HG02840 (cell line): ENCODE results near the gene ILDR2.

ENCODE experiments used
- ATAC-seq: cut with Tn5 transposase; IDR thresholded peaks from one replicate; pipeline ENCODE4 v1.9.1; 2021; ENCODE audit warnings: mild to moderate bottlenecking, moderate library complexity, moderate number of reproducible peaks; ENCODE audit not compliant: unreplicated experiment, low FRiP score

Gene ILDR2, protein sequence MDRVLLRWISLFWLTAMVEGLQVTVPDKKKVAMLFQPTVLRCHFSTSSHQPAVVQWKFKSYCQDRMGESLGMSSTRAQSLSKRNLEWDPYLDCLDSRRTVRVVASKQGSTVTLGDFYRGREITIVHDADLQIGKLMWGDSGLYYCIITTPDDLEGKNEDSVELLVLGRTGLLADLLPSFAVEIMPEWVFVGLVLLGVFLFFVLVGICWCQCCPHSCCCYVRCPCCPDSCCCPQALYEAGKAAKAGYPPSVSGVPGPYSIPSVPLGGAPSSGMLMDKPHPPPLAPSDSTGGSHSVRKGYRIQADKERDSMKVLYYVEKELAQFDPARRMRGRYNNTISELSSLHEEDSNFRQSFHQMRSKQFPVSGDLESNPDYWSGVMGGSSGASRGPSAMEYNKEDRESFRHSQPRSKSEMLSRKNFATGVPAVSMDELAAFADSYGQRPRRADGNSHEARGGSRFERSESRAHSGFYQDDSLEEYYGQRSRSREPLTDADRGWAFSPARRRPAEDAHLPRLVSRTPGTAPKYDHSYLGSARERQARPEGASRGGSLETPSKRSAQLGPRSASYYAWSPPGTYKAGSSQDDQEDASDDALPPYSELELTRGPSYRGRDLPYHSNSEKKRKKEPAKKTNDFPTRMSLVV

GRCh38 chr1:166975361-166976129 is at the start of gene ILDR2:
Gene ILDR2, minus strand, starts transcription at chr1:166975540. Its CDS starts 272 bp downstream, at chr1:166975268.
- ATAC-seq = peak; percentile 70

- ATAC-seq = peak; percentile 79
Measured at GRCh38 chr1:167022384-167022783, 47.0 kb upstream of the ILDR2 start.

- no peak for ATAC-seq
Measured at GRCh38 chr1:167016100-167016750, 40.9 kb upstream of the ILDR2 start.

- ATAC-seq = no peak
Measured at GRCh38 chr1:167013108-167013929, 38.0 kb upstream of the ILDR2 start.

DNA sequence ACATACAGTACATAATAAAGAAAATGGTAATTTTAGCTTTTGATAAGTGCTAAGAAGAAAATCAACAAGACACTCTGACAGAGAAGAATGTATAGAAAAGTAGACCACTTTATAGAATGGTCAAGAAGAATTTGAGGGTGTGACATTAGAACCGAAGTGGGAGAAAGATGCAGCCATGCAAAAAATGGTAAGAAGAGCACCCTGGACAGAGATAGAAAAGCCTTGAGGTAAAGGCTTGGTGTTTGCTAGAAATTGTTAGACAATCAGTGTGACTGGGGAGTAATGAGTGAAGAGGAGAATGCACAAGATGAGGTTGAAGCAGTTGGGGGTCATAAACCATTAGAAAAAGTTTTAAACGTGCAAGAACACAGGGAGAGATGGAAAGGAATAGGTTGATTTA is 37.2 kb upstream of the ILDR2 start:
- ATAC-seq = no peak

DNA sequence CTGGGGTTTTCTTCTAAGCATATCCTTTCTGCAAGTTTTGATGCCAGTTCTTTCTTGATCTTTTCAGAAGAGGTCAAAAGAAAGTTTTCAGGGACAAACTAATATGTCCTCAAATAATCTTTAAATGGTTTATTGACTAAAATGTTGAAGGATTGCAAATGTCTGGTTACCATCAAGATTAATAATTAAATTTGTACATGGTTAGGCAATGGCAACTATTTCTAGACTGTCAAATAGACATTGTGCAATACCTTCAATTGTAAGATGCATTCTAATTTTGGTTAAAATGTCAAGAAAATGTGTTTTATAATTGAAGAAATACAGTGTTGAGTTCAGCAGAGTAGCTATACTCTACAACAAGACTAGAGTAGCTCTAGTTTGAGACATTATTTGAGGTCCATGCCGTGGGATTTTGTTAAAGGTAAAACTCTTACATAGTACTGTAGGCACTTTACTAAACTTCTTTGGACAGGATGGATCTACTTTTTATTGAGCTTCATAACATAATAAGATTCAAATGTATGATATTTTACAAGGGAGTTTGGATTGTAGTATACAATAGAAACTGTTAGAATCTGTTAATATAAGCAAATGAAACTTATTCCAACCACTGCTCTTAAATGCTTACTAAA is 36.3 kb upstream of the ILDR2 start:
- ATAC-seq = no peak

- ATAC-seq = no peak
Measured at GRCh38 chr1:167003711-167004110, 28.4 kb upstream of the ILDR2 start.

DNA sequence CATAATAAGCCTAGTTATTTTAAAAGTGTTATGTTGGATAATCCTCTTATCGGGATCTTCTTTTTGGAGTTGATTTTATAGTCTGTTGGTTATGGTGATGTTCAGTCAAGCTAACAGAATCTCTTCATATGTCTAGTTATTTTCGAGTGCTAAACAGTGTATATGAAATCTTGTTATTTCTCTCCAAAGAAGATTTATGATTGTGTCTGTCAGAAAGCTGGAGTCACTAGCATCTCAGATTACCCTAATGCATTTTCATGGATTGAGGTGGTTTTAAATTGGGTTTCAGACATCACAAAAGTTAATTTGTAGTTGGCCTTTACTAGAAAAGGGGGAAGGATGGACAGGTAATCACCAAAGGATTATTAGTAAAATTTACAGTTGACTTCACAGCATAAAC is 27.0 kb upstream of the ILDR2 start:
- ATAC-seq = no peak

DNA sequence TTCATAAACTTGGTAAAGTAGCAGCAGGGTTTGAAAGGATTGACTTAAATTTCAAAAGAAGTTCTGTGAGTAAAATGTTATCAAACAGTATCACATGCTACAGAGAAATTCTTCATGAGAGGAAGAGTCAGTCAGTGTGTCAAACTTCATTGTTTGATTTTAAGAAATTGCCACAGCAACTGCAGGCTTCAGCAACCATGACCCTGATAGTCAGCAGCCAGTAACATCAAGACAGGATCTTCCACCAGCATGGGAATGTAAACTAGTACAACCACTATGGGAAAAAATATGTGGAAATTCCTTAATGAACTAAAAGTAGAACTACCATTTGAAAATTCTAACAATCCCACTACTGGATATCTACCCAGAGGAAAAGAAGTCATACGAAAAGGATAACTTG is 25.2 kb upstream of the ILDR2 start:
- no peak for ATAC-seq

DNA sequence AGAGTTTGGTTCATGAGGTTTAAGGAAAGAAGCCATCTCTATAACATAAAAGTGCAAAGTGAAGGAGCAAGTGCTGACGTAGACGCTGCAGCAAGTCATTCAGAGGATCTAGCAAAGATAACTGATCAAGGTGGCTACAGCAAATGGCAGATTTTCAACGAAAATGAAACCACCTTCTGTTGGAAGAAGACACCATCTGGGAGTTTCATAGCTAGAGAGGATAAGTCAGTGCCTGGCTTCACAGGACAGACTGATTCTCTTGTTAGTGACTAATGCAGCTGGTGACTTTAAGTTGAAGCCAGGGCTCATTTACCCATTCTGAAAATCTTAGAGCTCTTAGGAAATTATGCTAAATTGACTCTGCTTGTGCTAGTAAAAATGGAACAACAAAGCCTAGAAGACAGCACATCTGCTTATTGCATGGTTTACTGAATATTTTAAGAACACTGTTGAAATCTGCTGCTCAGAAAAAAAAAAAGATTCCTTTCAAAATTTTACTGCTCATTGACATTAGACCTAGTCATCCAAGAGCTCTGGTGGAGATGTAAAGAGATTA is 24.2 kb upstream of the ILDR2 start:
- ATAC-seq = no peak

GRCh38 chr1:166999075-166999474 is 23.7 kb upstream of the ILDR2 start:
- ATAC-seq = no peak

DNA sequence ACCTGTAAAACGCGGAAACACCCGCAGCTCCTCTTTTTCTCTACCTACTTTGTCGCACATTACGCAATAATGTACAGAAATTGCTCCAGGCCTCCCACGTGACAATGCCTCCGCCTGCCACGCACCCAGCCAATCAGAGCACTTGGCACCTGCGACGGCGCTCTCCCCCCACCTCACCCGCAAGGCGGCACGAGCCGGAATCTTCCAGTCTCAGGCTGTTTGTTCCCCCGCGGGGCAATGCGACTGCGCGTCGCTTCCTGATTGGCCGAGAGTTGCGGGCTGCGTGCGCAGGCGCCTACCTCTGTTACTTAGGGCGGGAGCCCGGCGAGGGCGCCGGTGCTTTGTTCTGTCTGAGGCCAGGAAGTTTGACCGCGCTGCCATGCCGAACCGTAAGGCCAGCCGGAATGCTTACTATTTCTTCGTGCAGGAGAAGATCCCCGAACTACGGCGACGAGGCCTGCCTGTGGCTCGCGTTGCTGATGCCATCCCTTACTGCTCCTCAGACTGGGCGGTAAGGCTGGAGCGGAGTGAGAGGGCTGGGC is 13.7 kb upstream of the ILDR2 start, which contains the start of gene MAEL:
Gene MAEL, plus strand, starts transcription at position 307 of the 542 bp plus-strand sequence. Its CDS starts 73 bp downstream, at position 380.
- ATAC-seq = no peak

- no peak for ATAC-seq
Measured at GRCh38 chr1:166981589-166981988, 6.2 kb upstream of the ILDR2 start.

DNA sequence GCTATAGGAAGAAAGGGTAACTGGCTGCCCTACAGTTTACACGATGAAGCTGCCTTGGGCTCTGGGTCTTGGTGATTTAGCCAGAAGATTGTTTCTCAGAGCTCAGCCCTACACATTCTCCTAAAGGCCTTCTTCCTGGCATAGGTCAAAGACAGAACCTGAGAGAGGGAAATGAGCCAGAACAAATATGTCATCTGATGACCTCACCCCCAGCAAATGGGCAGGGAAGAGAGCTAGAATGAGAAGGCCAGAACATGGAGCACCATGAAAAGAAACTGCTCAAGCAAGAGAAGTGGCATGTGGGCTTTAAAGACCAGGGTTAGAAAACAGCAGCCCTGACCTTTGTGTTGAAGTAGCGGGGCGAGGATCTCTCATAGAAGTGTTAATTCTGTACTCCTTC is 5.5 kb upstream of the ILDR2 start:
- no peak for ATAC-seq

DNA sequence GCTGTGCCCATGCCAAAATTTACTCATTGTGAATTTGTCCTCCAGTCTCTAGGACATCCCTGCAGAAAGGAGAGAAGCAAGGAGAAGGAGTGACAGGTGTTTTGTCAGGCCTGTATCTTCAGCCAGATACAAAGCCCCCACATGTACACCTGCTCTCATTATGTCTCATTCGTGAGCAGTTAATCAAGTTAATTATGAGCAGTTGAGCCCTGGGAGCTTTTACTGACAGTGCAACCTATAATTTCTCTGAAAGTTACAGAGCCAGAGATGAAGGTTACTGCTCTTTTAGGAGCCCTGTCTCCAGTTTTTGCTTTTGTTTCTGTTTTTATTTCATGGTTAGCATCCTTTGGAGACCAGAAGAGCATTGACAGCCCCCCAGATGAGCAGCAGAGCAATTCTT is 5.0 kb upstream of the ILDR2 start:
- ATAC-seq = no peak

DNA sequence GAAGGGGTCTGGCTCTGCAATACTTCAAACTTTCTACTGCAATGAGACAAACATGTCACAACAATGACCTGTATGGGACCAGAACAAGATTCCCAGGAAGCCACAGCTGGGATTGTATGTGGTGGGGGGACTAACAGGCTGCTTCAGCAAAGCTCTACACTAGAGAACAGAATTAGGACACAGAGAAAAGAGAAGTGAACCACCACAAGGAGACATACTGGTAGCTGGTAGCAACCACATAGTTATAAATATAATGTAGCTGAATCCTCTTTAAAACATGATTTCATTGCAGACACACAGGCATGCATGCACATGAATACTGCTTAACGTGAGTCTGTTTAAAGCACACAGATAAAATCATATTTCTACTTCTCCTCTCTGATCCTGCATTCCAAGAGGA is 3.5 kb upstream of the ILDR2 start:
- no peak for ATAC-seq

DNA sequence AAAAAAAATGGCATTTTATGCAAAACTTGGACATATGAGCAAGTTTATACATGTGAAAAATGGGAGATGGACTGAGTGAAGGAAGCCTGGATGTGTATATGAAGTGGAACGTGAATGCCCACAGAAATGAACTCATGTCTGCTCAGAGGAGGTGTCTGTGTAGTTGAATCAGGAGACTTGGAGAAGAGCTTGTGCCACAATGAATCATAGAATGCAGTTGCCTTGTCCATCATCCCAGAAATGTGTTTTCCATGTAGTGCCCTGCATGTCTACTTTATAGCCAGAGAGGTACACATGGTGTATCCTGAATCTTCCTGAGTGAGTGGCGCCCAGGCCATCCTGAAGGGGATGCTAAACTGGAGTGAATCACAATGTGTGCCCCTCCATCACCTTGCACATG is 2.6 kb upstream of the ILDR2 start:
- ATAC-seq = no peak

DNA sequence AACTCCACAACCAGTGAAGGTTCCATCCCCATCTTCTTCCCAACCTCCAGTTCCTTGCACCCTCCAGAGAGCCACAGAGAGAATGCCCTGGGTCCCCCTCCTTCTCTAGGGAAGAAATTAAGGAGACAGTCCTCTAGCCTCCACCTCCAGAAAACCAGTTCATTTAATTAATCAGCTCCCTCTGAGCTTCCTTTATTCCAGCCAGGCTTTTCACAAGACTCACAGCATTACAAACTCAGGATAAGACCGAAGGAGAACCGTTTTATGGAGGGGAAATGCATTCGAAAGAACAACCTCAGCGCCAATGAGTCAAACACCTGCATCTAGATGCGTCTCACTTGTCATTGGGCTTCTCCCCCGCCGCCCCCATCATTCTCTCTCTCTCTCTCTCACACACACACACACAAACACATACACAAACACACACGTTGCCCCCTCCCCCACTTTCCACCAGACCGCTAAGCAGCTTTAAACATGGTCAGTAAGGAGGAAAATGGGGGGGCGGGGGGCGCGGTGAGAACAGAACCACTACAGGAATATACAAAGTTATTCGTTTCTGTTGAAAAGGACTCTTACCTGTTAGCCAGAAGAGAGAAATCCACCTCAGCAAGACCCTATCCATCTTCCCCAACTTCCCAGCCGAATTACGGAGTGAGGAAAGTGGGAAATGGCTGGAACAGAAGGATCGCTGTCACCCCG is 544 bp downstream of the ILDR2 start:
- peak; percentile 11 for ATAC-seq
